ENCODE data around the gene TMEM233.
"Not testable (repeated sequence)": the region's sequence is repeated elsewhere in the genome, so short reads cannot be mapped to it uniquely, and the experiment has no call there.

The TMEM233 gene

DNA sequence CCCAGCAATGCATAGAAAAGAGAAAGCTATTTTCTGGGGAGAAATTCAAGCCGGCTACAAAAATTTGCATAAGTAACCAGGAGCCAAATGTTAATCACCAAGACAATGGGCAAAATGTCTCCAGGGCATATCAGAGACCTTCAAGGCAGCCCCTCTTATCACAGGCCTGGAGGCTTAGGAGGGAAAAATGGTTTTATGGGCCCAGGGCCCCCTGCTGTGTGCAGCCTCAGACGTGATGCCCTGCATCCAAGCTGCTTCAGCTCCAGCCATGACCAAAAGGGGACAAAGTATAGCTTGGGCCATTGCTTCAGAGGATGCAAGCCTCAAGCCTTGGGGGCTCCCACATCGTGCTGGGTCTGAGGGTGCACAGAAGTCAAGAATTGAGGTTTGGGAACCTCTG, 15.8 kb downstream of the TMEM233 start:
- DNase-seq (ENCODE audit: low read depth): no peak

DNA sequence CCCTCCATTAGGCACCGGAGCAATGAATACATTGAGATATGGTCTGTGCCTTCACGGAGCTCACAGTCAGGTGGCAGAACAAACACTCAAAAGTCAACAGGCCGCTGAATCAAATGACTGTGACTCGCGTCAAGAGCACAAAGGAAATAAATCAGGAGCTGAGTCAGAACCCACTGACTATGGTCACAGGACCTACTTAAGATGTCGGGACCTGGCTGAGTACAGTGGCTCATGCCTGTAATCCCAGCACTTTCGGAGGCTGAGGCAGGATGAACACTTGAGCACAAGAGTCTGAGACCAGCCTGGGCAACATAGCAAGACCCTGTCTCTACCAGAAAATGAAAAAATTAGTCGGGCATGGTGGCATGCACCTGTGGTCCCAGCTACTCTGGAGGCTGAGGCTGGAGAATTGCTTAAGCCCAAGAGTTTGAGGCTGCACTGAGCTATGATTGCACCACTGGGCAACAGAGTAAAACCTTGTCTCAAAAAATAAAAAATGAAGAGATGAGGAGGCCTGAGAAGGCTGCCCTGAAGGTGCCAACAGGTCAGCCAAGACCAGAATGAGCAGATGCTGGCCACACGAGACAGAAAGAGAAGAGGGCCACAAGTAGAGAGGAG, 19.9 kb downstream of the TMEM233 start:
- DNase-seq (ENCODE audit: low read depth): no peak

DNA sequence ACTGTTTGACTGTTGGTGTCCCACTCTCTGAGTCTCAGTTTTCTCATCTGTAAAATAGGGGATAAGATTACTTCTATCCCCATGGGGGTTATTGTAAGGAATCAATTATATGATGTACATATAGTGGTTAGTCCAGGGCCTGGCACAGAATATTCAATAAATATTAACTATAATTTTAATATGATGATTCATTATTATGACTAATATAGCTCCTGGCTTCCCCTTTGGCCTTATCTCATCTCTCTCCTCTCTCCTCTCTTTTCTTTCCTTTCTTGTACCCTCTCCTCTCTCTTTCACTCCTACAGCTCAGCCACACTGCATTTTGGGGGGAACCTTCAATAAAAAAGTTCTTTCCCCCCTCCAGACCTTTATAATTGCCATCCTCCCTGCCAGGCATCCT, 21.1 kb downstream of the TMEM233 start:
- no peak for DNase-seq (ENCODE audit: low read depth)

DNA sequence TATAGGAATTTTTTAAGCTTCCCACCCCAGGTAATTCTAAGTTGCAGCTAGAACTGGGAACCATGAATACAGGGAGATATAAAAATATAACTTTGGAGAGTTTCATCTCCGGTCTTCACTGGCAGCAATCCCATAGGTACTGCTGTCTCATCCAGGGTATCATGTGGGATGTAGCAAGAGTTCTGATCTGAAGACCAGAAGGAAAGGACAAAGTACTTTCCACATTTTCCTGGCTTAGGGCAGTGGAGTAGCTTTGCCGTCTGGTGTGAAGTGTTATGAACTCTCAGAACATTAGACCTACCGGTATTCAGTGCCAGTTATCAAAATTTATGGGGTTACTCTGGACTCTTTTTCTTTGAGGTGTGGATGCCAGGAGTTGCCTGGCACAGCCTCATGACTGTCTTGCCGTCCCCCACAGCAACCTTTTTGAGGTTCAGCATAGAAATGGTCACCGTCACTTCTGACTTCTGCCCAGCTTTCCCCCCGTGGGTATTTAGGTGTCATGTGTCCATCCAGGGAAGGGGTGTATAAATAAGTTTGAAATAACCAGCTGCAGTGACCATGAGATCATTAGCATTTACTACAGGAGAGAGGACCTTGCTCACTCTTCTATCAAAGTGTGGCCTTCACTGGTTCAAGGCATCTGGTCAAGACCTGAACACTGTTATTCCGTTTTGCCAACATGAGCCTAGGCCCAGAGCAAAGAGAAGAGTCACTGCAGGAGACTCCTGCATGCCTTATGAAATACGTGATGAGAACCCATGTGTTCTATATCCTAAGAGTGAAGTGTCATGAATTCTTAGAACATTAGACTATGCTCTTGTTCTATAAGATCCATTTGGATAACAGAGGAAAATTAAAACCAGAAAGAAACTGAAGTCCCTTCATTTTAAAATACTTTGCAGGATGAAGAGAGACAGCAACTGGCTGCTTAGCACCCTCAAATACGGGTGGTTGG, 22.2 kb downstream of the TMEM233 start:
- DNase-seq (ENCODE audit: low read depth): no peak

DNA sequence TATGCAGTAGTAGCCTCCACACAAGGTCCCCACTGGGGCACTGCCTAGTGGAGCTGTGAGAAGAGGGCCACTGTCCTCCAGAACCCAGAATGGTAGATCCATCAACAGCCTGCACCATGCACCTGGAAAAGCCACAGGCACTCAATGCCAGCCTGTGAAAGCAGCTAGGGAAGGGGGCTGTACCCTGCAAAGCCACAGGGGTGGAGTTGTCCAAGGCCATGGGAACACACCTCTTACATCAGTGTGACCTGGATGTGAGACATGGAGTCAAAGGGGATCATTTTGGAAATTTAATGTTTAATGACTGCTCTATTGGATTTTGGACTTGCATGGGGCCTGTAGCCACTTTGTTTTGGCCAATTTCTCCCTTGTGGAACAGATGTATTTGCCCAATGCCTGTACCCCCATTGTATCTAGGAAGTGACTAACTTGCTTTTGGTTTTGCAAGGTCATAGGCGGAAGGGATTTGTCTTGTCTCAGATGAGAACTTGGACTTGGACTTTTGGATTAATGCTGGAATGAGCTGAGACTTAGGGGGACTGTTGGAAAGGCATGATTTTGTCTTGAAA, 24.8 kb downstream of the TMEM233 start:
- not testable (repeated sequence) for DNase-seq (ENCODE audit: low read depth)

DNA sequence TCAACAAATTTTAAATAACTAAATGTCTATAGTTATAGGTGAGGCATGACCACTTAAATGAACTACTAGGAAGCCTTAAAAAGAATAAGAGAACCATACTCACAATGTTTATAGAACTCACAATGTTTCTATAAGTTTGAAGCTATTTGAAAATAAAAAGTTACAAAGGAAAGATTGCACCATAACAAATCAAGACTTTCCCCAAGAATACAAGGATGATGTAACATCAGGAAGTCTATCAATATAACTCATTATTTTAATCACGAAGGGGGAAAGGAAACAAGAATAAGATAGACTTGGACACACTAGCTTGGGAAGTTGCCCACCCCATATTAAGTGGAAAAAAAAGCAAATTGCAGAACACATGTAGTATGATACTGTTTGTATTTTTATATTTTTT, 26.9 kb downstream of the TMEM233 start:
- DNase-seq (ENCODE audit: low read depth): no peak

DNA sequence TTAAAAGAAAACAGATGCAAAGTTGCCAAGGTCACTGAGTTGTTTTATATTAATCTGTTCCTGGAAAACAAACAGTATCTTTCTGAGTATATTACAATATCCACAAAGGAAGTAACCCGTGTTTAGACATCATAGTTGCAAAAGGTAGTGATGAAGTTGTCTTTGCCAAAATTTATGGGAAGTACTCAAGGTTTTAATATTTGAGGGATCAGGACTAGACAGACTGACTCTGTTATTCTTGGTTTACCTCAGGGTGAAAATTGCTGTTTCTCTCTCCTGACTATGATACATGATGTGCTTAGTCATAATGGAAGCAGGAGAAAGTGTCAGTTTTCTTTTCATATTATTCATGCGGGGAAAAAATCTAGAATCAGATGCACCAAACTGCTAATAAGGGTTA, 28.3 kb downstream of the TMEM233 start:
- no peak for DNase-seq (ENCODE audit: low read depth)

DNA sequence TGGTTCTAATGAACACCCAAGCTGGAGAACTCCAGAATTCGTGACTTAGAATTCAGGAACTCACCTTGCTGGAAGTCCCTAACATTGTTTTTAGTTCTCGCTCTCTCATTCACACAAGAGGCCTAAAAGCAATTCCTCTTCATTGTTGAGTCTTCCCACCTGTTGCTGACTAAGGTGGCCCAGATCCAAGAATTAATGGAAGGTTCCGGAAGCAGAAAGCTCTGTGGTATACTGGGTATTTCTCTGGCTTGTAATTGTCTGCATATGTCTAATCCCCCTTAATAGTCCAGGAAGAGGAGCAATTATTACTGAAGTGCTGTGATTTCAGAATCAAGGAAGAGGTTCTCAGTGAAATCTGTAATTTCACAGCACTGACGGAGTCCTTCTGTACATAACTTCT, 31.4 kb downstream of the TMEM233 start:
- no peak for DNase-seq (ENCODE audit: low read depth)

DNA sequence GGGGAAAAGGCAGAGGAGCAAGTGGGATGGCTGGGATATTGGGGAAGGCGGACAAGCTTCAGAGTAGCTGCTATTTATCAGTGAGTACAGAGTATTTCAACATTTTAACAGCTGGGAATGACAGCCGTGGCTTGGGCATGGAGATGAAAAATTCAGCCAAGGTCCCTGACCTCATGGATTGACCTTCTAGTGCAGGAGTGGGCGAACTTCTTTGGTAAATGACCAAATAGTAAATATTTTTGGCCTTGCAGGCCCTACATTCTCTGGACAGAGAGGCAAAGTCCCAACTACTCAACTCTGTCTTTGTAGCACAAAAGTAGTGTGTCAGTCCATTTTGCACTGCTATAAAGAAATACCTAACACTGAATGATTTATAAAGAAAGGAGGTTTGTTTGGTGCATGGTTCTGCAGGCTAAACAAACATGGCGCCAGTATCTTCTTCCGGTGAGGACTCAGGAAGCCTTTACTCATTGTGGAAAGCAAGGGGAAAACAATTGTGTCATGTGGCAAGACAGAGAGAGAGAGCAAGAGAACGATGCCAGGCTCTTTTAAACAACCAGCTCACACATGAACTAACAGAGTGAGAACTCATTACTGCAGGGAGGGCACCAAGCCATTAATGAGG, 33.6 kb downstream of the TMEM233 start:
- DNase-seq (ENCODE audit: low read depth): no peak

DNA sequence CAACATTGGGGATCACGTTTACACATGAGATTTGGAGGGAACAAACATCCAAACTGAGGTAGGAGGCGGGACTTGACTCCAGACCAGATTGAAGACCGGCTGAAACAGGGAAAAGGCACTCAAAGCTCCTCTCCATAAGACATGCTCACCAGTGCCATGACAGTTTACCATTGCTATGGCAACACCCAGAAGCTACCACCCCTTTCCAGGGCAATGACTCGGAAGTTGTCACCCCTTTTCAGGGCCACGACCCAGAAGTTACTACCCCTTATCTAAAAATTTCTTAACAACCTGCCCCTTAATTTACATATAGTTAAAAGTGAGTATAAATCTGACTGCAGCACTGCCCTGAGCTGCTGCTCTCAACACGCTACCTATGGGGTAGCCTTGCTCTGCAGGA, 34.1 kb downstream of the TMEM233 start:
- DNase-seq (ENCODE audit: low read depth): no peak

DNA sequence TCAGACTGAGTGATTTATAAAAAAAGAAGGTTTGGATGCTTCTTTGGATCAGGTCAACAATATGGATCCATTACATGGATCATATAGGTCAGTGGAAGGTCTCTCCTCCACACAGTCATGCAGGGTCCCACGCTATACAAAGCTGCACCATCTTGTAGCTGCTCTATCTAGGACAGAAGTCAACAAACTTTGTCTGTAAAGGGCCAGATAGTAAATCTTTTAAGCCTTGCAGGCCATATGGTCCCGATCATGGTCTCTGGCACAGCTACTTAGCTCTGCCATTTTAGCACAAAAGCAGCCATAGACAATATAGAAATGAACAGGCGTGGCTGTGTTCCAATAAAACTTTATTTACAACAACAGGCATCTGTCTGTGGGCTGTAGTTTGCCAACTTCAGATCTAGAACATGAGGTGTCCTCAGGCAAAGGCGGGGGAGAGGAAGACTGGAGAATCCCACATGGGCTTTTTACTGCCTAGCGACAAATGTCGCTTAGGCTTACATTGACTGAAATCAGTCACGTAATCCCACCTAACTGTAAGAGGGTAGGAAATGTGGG, 36.7 kb downstream of the TMEM233 start:
- no peak for DNase-seq (ENCODE audit: low read depth)

DNA sequence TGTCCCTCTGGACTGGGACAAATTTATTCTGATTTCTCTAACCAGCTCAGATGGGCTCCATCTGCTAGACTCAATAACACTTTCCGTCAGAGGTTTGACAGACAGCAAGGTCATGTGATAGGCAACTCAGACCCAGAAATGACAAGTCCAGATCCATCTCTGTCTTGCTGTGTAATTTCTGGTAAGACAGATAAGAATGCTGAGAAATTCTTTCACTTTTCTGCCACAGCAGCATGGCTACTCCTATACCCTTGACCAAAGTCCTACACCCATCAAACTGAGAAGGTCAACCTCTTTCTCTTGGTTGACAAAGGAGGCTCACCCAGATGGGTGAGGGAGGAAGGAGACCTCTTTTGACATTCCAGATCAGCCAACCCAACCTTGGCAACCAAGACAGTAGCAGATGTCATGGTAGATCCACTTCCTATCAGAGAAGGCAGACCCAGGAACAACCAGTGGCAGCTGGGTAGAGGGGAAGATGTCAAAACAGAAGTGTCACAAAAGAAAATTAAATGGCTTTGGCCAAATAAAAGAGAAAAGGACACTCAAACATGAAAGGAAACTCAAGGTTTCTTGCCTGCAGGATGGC, 37.5 kb downstream of the TMEM233 start:
- DNase-seq (ENCODE audit: low read depth): no peak

DNA sequence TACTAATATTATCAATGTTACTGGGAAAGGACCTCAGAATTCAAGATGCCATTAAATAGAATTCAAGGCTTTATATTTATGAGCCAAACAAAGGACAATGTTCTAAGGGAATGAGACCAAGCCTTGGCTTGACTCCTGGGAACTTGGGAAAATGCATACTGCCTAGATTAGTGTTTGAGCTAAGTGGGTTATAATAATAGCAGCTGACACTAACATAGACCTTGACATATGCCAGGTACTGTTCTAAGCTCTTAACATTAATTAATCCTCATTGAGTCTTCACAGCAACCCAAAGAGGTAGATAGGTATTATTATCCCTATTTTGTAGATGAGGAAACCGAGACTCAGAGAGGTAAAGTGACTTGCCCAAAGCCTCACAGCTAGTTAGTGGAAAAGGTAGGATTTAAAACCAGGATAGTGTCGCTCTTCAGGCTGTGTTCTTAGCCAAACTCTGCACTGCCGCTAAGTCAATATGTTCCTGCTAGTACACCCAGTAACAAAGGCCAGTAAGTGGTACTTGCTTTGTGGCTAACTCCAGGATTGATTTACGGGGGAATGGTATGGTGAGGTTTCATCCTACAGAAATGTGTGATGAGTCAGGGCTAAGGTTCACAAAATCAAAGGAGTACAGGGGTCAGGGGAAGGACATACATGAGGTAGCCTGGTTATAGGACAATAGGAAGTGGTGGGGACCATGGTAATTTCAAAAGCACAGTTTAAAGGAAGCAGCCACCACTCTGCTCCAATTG, 38.5 kb downstream of the TMEM233 start:
- no peak for DNase-seq (ENCODE audit: low read depth)

DNA sequence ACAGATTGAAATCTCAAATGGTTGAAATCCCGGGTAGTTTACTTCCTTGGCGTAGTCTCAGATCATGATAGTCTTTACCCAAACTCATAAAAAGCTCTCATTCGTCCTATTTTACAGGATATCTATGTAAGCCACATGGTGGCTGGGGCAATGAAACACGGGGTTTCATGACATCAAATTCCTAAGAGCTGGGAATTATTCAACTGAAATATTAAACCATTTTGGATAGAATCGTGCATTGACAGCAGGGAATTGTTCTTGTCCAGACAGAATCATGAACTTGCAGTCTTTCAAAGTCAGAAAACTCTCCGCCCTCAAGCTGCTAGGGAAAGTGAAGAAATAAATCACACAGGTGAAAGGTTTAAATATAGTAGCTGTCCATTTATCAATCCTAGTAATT, 41.2 kb downstream of the TMEM233 start:
- DNase-seq (ENCODE audit: low read depth): no peak

DNA sequence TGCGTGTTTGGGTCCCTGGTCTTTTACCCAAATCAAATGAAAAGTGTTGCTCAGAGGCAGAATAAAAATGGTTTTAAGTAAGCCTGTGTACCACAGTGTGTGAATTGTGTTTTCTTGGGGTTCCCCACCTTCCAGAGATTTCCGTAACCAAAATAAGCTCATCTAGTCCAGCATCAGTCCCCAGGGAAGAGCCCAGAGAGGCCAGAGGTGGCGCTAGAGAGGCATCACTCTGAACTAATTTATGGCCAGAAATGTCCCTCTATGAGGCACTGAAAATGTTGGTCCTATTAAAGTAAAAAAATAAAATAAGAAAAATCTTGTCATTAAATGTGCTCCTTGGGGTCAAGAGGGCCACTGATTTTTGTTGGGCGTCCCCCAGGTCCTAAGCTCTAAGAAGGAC, 49.4 kb downstream of the TMEM233 start:
- no peak for DNase-seq (ENCODE audit: low read depth)

DNA sequence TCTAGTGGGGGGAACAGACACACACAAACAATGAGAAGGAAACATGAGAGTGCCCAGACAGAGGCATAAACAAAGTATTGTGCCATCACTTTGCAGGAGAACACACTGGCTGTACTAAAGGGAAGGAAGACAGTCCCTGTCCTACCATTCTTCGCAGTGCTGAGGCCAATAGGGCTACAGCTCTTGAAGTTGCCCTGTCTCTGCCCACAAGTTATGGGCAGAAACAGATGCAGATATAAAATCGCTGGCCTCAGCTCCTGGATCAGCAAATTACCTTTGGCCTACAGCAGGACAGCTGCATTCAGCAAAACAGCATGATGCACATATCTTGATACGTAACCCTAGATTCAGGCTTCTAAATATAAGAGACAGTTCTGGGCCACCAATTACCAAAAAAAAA, 51.4 kb downstream of the TMEM233 start:
- DNase-seq (ENCODE audit: low read depth): no peak

DNA sequence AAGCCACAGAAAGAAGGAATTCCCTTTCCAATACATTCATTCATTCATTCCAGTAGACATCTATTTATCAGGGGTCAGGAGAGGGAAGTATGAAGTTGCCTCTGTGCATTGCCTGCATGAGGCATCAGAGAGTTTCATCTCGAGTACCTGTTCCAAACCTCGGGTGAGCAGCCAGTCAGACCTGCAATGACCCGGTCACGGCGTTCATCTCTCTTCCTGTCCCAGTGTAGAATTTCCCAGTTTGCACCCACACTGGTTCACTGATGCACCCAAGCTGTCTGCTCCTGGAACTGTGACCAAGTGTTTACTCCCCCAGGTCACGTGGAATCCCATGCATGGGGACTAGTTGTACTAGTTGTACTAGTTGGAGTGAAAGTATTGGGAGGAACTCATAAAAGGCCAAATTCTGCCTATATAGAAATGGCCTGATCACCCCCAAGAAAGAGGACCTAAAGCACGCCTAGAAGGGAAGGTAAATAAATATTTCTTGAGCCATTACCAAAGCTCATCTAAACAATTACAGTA, 52.0 kb downstream of the TMEM233 start:
- DNase-seq (ENCODE audit: low read depth): no peak

DNA sequence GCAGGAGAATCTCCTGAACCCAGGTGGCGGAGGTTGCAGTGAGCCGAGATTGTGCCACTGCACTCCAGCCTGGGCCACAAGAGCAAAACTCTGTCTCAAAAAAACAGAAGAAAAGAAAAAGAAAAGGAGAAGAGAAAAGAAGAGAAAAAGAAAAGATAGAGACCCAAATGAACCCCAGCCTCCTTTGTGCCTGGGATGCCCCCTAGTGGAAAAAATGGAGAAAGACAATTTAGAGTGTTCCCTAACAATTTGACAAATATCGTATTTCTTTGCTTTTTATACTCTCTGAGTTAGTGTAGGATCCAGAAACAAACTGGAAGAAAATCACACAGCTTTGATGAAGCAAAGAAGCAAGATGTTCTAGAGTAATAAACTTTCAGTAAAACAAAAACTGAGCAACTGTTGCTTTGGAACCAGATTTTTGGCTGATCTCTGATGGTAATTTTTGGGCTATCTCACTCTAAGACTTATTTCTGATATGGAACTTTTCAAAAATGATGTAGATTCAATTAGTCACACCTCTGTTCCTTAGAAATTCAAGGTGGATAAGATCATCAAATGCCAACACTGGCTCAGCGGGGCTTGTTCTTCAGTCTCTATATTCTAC, 55.7 kb downstream of the TMEM233 start:
- peak; percentile 28 for DNase-seq (ENCODE audit: low read depth)

DNA sequence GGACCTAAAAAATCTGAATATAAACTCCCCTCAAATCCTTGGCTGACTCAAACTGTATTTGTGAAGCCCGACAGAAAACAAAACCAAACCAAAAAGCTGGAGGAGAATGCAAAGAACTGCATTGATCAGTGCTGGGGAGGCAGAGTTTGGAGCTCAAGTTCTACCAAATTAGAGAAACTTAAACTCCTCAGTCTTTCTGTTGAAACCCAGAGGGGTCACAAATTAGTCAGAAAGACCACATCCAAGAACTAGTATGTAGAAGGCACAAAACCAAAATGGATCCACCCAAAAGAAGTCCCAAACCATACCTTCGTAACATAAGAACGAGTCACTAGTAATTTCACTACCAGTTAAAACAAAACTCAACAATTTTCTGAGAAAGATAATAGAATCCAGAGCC, 59.1 kb downstream of the TMEM233 start:
- no peak for DNase-seq (ENCODE audit: low read depth)

DNA sequence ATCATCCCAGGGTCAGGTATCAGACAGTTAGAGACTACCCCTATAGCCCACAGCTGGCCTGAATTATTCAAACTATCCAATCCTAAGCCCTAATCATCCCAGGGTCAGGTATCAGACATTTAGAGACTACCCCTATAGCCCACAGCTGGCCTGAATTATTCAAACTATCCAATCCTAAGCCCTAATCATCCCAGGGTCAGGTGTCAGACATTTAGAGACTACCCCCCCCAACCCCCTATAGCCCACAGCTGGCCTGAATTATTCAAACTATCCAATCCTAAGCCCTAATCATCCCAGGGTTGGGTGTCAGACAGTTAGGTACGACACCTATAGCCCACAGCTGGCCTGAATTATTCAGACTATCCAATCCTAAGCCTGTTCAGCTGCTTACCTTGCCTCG, 63.4 kb downstream of the TMEM233 start:
- DNase-seq (ENCODE audit: low read depth): not testable (repeated sequence)

DNA sequence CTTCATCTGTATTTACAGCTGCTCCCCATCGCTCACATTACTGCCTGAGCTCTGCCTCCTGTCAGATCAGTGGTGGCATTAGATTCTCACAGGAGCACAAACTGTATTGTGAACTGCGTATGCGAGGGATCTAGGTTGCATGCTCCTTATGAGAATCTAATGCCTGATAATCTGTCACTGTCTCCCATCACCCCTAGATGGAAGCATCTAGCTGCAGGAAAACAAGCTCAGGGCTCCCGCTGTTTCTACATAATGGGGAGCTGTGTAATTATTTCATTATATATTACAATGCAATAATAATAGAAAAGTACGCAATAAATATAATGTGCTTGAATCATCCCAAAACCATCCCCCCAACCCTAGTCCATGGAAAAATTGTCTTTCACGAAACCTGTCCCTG, 64.6 kb downstream of the TMEM233 start:
- DNase-seq (ENCODE audit: low read depth): not testable (repeated sequence)
